ENCODE measurements around the gene DEFB126.
"Not testable (repeated sequence)": the region's sequence is repeated elsewhere in the genome, so short reads cannot be mapped to it uniquely, and the experiment has no call there.

Gene DEFB126, protein sequence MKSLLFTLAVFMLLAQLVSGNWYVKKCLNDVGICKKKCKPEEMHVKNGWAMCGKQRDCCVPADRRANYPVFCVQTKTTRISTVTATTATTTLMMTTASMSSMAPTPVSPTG

DNA sequence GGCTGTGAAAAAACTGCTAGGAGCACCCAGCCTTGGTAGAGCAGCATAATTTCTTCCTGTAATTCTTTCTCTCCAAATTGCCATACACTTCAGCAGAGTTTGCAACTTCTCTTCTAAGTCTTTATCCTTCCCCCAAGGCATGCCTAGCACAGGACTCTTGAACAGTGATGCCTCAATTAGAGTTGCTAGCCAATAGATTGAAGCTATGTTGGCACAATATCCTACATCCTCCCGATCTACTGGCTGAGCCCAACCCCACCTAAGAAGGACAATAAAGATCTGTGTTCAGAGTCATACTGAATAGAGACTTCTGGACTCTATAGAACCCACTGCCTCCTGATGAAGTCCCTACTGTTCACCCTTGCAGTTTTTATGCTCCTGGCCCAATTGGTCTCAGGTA is at the start of gene DEFB126:
Gene DEFB126 (plus strand): TSS at position 301 of the 400 bp plus-strand sequence. CDS start 39 bp downstream, at position 340.
- DNase-seq: no peak

DNA sequence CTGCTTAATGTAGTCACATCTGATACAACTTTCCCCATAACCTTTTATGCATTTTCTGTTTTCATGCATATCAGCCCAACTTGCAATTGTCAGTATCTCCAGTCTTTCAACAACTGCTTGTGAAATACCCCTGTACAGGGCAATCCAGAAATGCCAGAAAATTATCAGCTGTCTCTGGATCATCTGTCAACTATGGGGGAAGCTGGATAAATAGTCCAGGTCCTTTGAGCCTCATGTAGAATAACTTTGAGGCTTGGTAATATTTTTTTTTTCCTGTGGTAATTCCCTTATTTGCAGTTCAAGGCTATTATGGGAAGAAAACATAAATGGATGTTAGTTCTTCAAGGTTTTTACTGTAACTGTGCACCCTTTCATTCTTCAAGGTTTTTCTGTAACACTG is 48.7 kb upstream of the DEFB126 start:
- no peak for DNase-seq

DNA sequence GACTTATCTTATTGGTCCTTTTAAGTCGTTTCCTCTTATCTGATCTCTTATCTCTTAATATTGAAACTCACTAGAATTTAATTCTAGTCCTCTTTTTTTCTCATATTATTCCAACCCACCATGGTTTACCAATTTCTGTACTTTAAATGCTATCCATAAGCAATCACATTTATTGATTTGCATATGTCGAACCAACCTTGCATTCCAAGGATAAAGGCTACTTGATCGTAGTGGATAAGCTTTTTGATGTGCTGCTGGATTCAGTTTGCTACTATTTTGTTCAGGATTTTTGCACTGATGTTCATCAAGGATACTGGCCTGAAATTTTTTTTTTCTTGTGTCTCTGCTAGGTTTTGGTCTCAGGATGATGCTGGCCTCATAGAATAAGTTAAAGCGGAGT is 47.2 kb upstream of the DEFB126 start:
- DNase-seq: no peak

DNA sequence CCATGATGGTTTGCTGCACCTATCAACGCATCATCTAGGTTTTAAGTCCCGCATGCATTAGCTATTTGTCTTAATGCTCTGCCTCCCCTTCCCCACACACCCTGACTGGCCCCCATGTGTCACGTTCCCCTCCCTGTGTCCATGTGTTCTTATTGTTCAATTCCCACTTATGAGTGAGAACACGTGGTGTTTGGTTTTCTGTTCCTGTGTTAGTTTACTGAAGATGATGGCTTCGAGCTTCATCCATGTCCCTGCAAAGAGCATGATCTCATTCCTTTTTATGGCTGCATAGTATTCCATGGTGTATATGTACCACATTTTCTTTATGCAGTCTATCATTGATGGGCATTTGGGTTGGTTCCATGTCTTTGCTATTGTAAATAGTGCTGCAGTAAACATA is 44.7 kb upstream of the DEFB126 start:
- not testable (repeated sequence) for DNase-seq

DNA sequence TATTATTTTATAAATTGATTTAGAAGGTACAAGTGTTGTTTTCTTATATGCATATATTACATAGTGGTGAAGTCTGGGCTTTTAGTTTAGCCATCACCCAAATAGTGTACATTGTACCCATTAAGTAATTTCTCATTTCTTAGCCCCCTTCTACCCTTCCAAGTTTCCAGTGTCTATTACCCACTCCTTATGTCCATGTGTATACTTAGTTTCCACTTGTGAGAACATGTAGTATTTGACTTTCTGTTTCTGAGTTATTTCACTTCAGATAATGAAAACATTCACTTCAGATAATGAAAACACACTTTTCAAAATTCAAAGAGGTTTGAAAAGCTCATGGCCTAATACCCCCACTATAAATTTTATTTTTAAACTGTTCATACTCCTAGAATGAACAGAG is 40.4 kb upstream of the DEFB126 start:
- DNase-seq: no peak

DNA sequence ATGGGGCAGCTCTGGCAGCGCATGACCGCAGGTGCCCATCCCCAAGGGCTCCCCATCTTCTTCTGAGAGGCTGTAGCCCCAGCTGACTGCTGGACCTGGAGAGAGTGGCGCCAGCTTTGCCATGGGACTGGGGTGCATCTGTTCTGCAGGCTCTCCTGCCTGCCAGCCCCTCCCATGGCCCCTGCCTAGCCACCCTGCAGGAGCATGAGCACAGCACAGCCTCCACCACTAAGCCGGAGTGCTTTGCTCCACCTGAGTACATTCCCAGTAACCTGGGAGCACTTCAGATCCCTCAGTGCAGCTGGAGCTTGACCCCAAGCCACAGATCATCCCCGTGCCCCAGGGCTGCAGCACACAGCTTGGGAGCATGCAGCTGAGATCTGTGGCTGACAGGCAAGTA is 38.9 kb upstream of the DEFB126 start:
- no peak for DNase-seq

DNA sequence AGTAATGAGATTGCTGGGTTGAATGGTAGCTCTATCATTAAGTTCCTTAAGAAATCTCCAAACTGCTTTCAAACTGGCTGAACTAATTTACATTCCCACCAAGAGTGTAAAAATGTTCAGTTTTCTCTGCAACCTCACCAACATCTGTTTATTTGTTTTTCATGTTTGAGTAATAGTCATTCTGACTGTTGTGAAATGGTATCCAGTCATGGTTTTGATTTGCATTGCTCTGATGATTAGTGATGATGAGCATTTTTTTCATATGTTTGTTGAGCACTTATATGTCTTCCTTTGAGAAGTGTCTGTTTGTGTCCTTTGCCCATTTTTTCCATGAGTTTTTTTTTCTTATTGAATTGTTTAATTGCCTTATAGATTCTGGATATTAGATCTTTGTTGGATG is 30.0 kb upstream of the DEFB126 start:
- DNase-seq: no peak

DNA sequence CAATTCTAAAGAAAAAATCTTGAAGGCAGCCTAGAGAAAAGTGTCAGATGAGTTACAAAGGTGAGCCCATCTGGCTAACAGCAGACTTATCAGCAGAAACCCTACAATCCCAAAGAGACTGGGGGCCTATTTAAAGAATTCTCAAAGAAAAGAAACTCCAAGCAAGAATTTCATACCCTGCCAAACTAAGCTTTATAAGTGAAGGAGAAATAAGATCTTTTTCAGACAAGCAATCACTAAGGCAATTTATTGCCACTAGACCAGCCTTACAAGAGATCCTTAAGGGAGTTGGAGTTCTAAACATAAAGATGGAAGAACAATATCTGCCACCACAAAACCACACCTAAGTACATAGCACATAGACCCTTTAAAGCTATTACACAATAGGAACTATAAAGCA is 24.9 kb upstream of the DEFB126 start:
- DNase-seq: no peak

DNA sequence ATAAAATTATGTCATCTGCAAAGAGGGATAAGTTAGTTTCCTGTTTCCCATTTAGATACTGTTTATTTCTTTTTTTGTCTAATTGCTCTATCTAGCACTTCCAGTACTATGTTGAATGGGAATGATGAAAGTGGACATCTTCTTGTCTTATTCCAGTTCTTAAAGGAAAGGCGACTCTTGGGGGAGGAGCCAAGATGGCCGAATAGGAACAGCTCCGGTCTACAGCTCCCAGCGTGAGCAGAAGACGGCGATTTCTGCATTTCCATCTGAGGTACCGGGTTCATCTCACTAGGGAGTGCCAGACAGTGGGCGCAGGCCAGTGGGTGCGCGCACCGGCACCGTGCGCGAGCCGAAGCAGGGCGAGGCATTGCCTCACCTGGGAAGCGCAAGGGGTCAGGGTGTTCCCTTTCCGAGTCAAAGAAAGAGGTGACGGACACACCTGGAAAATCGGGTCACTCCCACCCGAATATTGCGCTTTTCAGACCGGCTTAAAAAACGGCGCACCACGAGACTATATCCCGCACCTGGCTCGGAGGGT is 12.5 kb upstream of the DEFB126 start:
- not testable (repeated sequence) for DNase-seq

DNA sequence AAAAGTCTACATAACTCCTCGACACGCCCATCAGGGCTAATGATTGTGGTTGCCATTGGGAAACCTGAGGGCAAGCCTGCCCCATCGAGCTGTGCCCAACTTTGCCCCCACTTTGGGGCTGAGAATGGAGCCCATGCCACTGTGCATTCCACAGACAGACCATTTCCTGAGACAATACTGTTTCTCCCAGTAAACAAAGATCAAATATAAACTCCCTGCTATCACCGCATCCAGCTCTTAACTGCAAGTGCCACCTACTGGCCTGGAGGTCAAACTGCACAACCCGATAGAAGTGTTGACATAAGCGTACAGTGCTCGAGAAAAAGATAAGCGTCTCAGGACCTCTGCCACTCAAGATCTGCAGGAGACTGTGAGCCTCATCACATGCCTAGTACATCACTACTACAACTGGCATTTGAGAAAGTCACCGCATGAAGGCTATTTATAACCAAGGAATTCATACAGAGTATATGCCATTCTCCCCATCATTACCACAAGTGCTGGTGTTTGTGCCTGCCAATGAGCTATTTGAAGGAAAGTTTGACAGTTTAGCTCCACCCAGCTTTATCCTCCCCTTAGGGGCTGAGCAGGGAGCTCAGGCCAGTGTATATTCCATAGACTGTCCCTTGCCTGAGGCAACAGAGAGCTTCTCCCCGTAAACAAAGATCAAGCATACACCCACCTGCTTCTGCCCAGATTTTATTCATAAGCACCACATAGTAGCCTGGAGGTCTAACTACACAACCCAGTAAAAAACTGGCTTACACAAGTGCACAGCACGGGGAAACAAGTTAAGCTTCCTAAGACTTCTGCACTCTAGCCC is 4.5 kb upstream of the DEFB126 start:
- DNase-seq: no peak

DNA sequence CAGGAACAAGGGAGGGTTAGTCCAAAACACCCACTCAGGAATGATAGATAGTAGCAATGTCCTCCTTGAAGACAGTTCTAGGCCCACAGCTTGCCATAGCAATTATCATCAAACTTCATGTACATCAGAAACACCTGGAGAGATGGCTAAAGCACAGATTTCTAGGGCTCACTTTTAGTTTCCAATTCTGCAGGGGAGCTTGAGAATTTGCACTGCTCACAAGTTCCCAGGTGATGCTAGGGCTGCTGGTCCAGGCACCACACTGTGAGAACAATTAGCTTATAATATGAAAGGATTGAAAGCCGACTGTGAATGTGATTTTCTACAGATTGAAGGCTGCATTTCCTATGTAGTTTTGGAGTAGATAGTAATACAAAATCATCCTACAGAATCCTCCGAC is 3.5 kb downstream of the DEFB126 start:
- no peak for DNase-seq

DNA sequence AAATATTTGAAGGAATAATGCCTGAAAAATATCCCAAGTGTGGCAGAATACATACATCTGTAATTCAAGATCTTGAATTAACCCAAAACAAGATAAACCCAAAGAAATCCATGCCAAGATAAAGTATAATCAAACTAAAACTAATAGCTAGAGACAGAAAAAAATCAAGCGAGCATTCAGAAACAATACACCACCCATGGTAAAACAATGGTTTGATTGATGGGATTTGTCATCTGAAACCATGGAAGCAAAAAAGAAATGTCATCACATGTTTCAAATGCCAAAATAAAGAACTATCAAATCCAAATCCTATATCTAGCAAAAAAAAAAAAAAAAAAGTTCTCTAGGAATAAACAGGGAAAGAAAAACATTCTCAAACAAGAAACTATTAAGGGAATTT is 9.7 kb downstream of the DEFB126 start:
- DNase-seq: no peak

DNA sequence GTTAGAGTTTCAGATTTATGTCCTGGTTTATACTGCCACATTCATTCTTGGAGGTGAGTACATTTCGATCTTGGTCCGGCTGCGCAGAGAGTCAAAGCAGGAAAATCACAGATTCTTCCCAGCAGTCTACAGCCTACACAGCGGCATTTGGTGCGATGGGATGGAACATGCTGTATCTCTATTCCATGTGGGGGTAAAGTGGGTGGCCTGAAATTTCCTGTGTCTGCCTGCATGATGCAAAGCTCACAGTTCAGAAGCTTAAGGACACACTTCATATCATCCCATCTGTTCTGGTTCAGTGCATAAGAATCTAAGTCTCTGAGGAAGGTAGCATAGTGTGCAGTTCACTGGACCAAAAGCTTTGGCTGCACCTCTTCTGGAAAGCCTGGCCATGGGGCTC is 14.8 kb downstream of the DEFB126 start, which contains the start of gene DEFB127:
Gene DEFB127 (plus strand): TSS at position 301 of the 400 bp plus-strand sequence. CDS start 91 bp downstream, at position 392.
- DNase-seq: no peak

DNA sequence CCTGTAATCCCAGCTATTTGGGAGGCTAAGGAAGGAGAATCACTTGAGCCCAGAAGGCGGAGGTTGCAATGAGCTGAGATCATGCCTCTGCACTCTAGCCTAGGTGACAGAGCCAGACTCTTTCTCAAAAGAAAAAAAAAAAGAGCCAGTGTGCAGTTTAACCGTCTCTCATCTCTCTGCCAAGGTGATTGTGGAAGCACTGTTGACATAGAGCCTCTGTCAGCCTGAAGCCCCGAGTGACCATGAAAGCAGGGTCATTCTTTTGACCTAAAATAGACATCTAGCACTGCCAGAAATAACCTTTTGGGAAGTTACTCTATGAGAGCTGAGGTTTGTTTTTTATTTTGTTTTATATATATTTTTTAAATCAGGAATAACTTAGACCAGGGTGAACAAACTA is 22.2 kb downstream of the DEFB126 start:
- DNase-seq: no peak

DNA sequence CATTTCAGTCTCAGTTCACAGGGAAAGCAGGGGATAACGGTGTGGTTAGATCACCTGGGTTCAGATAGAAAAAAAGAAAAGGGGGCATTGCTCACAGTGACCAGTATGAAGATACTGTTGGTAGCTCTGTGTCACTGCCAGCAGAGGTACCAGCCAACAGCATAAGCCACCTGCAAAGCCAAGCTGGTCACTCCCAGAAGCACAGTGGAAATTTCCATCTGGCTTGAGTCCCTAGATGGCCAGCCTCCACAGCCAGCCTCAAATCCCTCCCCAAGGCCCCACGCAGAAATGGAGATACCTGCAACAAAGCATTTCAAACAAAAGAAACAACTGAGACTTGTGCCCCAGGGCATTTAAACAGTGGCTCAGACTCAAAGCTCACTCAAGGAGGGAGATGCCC is 26.5 kb downstream of the DEFB126 start:
- no peak for DNase-seq

DNA sequence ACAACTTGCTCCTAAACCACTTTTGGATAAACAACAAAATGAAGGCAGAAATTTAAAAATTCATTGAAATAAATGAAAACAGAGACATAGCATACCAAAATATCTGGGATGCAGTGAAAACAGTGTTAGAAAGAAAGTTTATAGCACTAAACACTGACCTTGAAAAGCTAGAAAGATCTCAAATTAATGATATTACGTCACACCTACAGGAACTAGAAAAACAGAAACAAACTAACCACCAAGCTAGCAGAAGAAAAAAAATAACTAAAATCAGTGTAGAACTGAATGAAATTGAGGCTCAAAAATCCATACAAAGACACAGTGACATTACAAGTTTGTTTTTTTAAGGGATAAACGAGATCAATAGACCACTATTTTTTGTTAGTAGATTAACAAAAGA is 41.9 kb downstream of the DEFB126 start:
- no peak for DNase-seq

DNA sequence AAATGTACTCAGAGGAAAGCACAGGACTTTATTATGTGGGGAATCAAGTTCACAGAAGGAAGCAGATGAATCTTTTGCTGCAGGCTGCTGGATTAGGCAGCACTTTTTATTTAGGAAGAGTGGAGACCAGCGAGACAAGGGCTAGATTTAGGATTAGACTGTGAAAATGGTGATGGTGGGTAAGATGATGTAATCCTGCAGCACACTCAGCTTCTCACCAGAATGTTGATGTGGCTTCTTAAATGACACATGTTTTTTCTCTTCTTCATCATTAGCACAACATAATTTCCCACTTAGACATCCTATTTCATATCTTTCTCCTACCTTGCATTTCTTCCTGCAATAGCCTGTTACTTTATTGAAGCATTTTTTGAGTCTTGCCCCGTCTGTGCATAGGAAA is 45.3 kb downstream of the DEFB126 start:
- DNase-seq: no peak

DNA sequence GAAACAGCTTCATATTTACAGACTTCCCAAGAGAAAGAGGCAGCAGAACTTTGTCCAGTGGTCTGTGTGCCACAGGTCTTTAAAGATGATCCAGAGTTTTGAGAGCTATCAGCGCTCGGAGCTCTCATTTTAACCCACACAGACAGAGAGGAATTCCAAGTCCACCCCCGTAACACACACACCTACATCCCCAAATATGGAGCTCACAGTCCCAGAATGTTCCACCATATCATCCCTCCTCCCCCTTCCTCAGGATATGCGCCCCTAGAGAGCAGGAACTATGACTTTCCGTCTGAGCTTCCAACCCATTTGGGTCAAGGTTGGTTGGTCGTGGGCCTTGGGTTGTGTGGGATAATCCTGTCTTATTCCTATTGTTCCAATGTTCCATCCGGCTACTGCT is 47.2 kb downstream of the DEFB126 start, which contains the start of gene DEFB128:
Gene DEFB128 (minus strand): TSS at position 101 of the 400 bp plus-strand sequence. CDS start 88 bp downstream, at position 13.
- no peak for DNase-seq

Measured in activated effector memory CD4-positive, alpha-beta T cell treated with anti-CD3 and anti-CD28 coated beads, Interleukin-2, amount 50 U/mL, for 16 hours (primary cell).